ENCODE data around the gene LCMT1. TPM values are rescaled to one million over a fixed set of nuclear protein-coding genes. Genes with fewer than 3 reads are reported as not detected.

LCMT1 gene
- total and polyA plus RNA-seq, 2 of the 13 experiments (the other 11 are each of a cell fraction or from before 2014, with no cell fraction given): 41.2 to 48.7 TPM

DNA sequence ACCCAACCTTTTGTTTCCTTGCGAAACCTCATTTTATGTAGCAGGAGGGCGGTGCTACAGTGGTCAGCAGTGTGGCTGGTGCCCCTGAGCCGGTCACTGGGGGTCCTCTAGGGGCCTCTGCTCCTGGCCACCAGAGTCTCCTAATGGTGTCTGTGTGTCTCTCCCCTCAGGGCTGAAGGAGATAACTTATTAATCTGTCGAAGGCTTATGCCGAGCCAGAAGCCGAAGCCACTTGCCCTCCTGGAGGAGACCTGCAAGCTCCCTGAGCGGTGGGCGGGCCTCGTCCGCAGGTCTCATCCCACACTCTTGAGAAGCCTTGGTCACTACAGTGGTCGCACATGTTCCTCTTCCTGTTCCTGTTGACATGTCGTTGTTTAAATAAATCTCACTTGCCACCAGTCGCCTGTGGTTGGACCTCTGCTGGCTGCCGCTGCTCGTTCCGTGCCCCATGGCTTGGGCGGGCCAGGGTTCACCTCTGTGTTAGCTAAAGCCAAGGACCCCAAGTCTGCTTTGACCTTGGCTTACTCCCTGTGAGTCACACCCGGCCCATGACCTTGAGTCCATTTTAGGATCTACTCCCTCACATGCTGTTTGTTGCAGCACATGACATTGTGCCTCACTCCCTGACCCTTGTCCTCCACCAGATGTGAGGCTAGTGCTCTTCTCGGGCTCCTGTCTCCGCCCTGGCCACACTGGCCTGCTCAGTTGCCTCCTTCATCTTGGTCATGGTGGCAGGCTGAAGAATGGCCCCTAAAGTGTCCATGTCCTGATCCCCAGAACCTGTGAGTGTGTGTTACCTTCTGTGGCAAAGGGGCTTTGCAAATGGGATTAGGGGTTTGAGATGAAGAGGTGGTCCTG lies 66.5 kb downstream of the LCMT1 start (continued):
- TF ChIP-seq BHLHE40 (IDR thresholded peaks at IDR 0.05; ENCODE audit: low read length) (peak; percentile 92), ZNF879 (CRISPR knock-in tag; IDR thresholded peaks at IDR 0.05) (peak; percentile 74; the same call in 1 of the 2 replicates), NR2F1 (CRISPR knock-in tag; IDR thresholded peaks at IDR 0.05) (peak; percentile 95 to 99), JUND (CRISPR knock-in tag; IDR thresholded peaks at IDR 0.05) (peak; percentile 99), RERE (CRISPR knock-in tag; IDR thresholded peaks at IDR 0.05; ENCODE audit: low read depth) (peak; percentile 89), HOXD1 (CRISPR knock-in tag; IDR thresholded peaks at IDR 0.05) (no peak), ZNF138 (CRISPR knock-in tag; IDR thresholded peaks at IDR 0.05; ENCODE audit: low read depth) (peak; percentile 71; the same call in 1 of the 2 replicates), ZBTB4 (CRISPR knock-in tag; IDR thresholded peaks at IDR 0.05; ENCODE audit: borderline replicate concordance) (peak; percentile 98), PITX1 (CRISPR knock-in tag; IDR thresholded peaks at IDR 0.05) (peak; percentile 97), PCBP2 (optimal IDR thresholded peaks at IDR 0.05; ENCODE audit: low read depth, low read length, poor library complexity, severe bottlenecking) (no peak), NCOA5 (CRISPR knock-in tag; IDR thresholded peaks at IDR 0.05) (no peak)
- TF ChIP-seq, protein P1, sequence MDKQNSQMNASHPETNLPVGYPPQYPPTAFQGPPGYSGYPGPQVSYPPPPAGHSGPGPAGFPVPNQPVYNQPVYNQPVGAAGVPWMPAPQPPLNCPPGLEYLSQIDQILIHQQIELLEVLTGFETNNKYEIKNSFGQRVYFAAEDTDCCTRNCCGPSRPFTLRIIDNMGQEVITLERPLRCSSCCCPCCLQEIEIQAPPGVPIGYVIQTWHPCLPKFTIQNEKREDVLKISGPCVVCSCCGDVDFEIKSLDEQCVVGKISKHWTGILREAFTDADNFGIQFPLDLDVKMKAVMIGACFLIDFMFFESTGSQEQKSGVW (CRISPR knock-in tag; IDR thresholded peaks at IDR 0.05; ENCODE audit: borderline replicate concordance): no peak
- TF ChIP-seq, protein P2, sequence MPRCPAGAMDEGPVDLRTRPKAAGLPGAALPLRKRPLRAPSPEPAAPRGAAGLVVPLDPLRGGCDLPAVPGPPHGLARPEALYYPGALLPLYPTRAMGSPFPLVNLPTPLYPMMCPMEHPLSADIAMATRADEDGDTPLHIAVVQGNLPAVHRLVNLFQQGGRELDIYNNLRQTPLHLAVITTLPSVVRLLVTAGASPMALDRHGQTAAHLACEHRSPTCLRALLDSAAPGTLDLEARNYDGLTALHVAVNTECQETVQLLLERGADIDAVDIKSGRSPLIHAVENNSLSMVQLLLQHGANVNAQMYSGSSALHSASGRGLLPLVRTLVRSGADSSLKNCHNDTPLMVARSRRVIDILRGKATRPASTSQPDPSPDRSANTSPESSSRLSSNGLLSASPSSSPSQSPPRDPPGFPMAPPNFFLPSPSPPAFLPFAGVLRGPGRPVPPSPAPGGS (CRISPR knock-in tag; IDR thresholded peaks at IDR 0.05): peak; percentile 92
- TF ChIP-seq, protein P3, sequence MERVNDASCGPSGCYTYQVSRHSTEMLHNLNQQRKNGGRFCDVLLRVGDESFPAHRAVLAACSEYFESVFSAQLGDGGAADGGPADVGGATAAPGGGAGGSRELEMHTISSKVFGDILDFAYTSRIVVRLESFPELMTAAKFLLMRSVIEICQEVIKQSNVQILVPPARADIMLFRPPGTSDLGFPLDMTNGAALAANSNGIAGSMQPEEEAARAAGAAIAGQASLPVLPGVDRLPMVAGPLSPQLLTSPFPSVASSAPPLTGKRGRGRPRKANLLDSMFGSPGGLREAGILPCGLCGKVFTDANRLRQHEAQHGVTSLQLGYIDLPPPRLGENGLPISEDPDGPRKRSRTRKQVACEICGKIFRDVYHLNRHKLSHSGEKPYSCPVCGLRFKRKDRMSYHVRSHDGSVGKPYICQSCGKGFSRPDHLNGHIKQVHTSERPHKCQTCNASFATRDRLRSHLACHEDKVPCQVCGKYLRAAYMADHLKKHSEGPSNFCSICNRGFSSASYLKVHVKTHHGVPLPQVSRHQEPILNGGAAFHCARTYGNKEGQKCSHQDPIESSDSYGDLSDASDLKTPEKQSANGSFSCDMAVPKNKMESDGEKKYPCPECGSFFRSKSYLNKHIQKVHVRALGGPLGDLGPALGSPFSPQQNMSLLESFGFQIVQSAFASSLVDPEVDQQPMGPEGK (CRISPR knock-in tag; IDR thresholded peaks at IDR 0.05): peak; percentile 66
